ENCODE data around the gene UBXN2A. TPM values are rescaled to one million over a fixed set of nuclear protein-coding genes. Genes with fewer than 3 reads are reported as not detected.

UBXN2A gene
- total and polyA plus RNA-seq, 2 of the 8 experiments (the other 6 are each of a cell fraction or from before 2014, with no cell fraction given), result 3.6 to 20.4 TPM

GRCh38 chr2:24011250-24012104 lies 71.2 kb downstream of the UBXN2A start (continued):
- TF ChIP-seq USF2 (IDR thresholded peaks at IDR 0.05; ENCODE audit: low read length) (no peak), GTF2F1 (IDR thresholded peaks at IDR 0.05; ENCODE audit: borderline replicate concordance, low read depth, low read length) (no peak), CTCF (IDR thresholded peaks at IDR 0.05; ENCODE audit: control extremely low read depth in 1 of 3, insufficient read depth in 1 of 3, low read depth in 1 of 3, low read length in 3 of 3) (no peak), CEBPB (IDR thresholded peaks at IDR 0.05; ENCODE audit: low read depth, low read length) (no peak), PHF8 (conservative IDR thresholded peaks at IDR 0.05; ENCODE audit: low read depth, low read length) (no peak), RFX5 (IDR thresholded peaks at IDR 0.05; ENCODE audit: borderline replicate concordance, low read depth, low read length) (no peak), CHD1 (IDR thresholded peaks at IDR 0.05; ENCODE audit: low read depth, low read length) (no peak)

Measured in H1 (cell line).